Measurements from ENCODE around the gene CCDC158.
A peak's percentile ranks its signal among the peaks of the same experiment; 100 is the strongest.

Gene CCDC158

GRCh38 chr4:76406081-76406480, 14.9 kb downstream of the CCDC158 start:
- no peak overlapping the region for H3K4ac ChIP-seq (ENCODE audit: low read length)
- H3K4me1 ChIP-seq (ENCODE audit: control insufficient read depth in 2 of 2, insufficient read depth in 1 of 2, low read depth in 1 of 2, low read length in 2 of 2) = no peaks in the 10 kb centered on the region
- H4K8ac ChIP-seq (ENCODE audit: low read depth, low read length) = no peak overlapping the region
- H3K79me1 ChIP-seq (ENCODE audit: low read depth, low read length) = no peaks in the 10 kb centered on the region
- no peak overlapping the region for H3K4me2 ChIP-seq (ENCODE audit: insufficient read depth, low read length, poor library complexity, severe bottlenecking)
- no peak overlapping the region for H3K27ac ChIP-seq (replicated peaks; ENCODE audit: low read length)
- no peak overlapping the region for H3K14ac ChIP-seq (ENCODE audit: low read length)
- H4K91ac ChIP-seq (ENCODE audit: low read depth, low read length, poor library complexity) = no peak overlapping the region
- no peak overlapping the region for H2AK5ac ChIP-seq (ENCODE audit: low read depth, low read length)
- no peak for DNase-seq (ENCODE audit: low spot score)
- no peak overlapping the region for H3K23ac ChIP-seq (ENCODE audit: low read depth, low read length, poor library complexity)
- H2BK120ac ChIP-seq (ENCODE audit: low read depth, low read length) = no peak overlapping the region
- H3K4me3 ChIP-seq (ENCODE audit: low read length in 2 of 2) = no peak overlapping the region
- H2BK5ac ChIP-seq (ENCODE audit: low read length) = no peak overlapping the region
- H3K18ac ChIP-seq (ENCODE audit: low read length) = no peak overlapping the region
- WGBS, 2 donors (ENCODE audit: extremely low coverage in 2 of 2, insufficient read length in 2 of 2, insufficient replicate concordance in 1 of 2) = no CpG with 5 or more reads among the region's 5 CpGs
- H3K9me3 ChIP-seq (replicated peaks in 1 of 2; ENCODE audit: control insufficient read depth in 2 of 2, insufficient read depth in 1 of 2, low read depth in 1 of 2, low read length in 2 of 2) = peaks cover 0 to 3% of the 10 kb centered on the region in 2 donors
- H2AFZ ChIP-seq (ENCODE audit: low read length) = no peak overlapping the region
- peaks cover 0 to 39% (median 0%) of the 10 kb centered on the region in 3 experiments for H3K27me3 ChIP-seq (ENCODE audit: control insufficient read depth in 3 of 3, insufficient read depth in 3 of 3, low read depth in 1 of 3, low read length in 3 of 3)
- no peaks in the 10 kb centered on the region for H3K36me3 ChIP-seq (replicated peaks in 1 of 2; ENCODE audit: control insufficient read depth in 2 of 2, insufficient read depth in 2 of 2, low read length in 2 of 2)
- no peak overlapping the region for H2BK12ac ChIP-seq (ENCODE audit: low read length)
- no peak overlapping the region for H2BK15ac ChIP-seq (ENCODE audit: low read length)
- no peak overlapping the region for H3K9ac ChIP-seq (ENCODE audit: low read depth, low read length, poor library complexity)

- DNase-seq (ENCODE audit: low spot score) = no peak
- Histone ChIP-seq H2BK15ac (ENCODE audit: low read length) (no peak overlapping the region), H3K14ac (ENCODE audit: low read length) (no peak overlapping the region), H2BK120ac (ENCODE audit: low read depth, low read length) (no peak overlapping the region), H3K4me2 (ENCODE audit: insufficient read depth, low read length, poor library complexity, severe bottlenecking) (no peak overlapping the region), H3K27ac (replicated peaks; ENCODE audit: low read length) (no peak overlapping the region), H3K18ac (ENCODE audit: low read length) (no peak overlapping the region), H2AK5ac (ENCODE audit: low read depth, low read length) (no peak overlapping the region), H4K8ac (ENCODE audit: low read depth, low read length) (no peak overlapping the region), H3K36me3 (replicated peaks in 1 of 2; ENCODE audit: control insufficient read depth in 2 of 2, insufficient read depth in 2 of 2, low read length in 2 of 2) (no peaks in the 10 kb centered on the region), H2BK5ac (ENCODE audit: low read length) (no peak overlapping the region), H3K79me1 (ENCODE audit: low read depth, low read length) (no peaks in the 10 kb centered on the region), H2BK12ac (ENCODE audit: low read length) (no peak overlapping the region), H3K27me3 (ENCODE audit: control insufficient read depth in 3 of 3, insufficient read depth in 3 of 3, low read depth in 1 of 3, low read length in 3 of 3) (peaks cover 0 to 56% (median 0%) of the 10 kb centered on the region in 3 experiments), H3K9ac (ENCODE audit: low read depth, low read length, poor library complexity) (no peak overlapping the region), H3K23ac (ENCODE audit: low read depth, low read length, poor library complexity) (no peak overlapping the region), H2AFZ (ENCODE audit: low read length) (no peak overlapping the region), H3K9me3 (replicated peaks in 1 of 2; ENCODE audit: control insufficient read depth in 2 of 2, insufficient read depth in 1 of 2, low read depth in 1 of 2, low read length in 2 of 2) (peaks cover 0 to 3% of the 10 kb centered on the region in 2 donors), H3K4ac (ENCODE audit: low read length) (no peak overlapping the region), H3K4me1 (ENCODE audit: control insufficient read depth in 2 of 2, insufficient read depth in 1 of 2, low read depth in 1 of 2, low read length in 2 of 2) (no peaks in the 10 kb centered on the region), H4K91ac (ENCODE audit: low read depth, low read length, poor library complexity) (no peak overlapping the region), H3K4me3 (ENCODE audit: low read length in 2 of 2) (no peak overlapping the region)
- WGBS, 2 donors (ENCODE audit: extremely low coverage in 2 of 2, insufficient read length in 2 of 2, insufficient replicate concordance in 1 of 2) = no CpG with 5 or more reads among the region's 3 CpGs
These were observed 19.3 kb downstream of the CCDC158 start for GRCh38 chr4:76401654-76402053.

GRCh38 chr4:76388160-76388908, 32.6 kb downstream of the CCDC158 start:
- peak overlapping the region; percentile 31 for H2AFZ ChIP-seq (ENCODE audit: low read length)
- H3K14ac ChIP-seq (ENCODE audit: low read length) = no peak overlapping the region
- no peak overlapping the region for H3K4me3 ChIP-seq (ENCODE audit: low read length in 2 of 2)
- no peaks in the 10 kb centered on the region for H3K4me1 ChIP-seq (ENCODE audit: control insufficient read depth in 2 of 2, insufficient read depth in 1 of 2, low read depth in 1 of 2, low read length in 2 of 2)
- no peak overlapping the region for H2BK5ac ChIP-seq (ENCODE audit: low read length)
- no peak overlapping the region for H2BK12ac ChIP-seq (ENCODE audit: low read length)
- H3K4me2 ChIP-seq (ENCODE audit: insufficient read depth, low read length, poor library complexity, severe bottlenecking) = no peak overlapping the region
- H4K8ac ChIP-seq (ENCODE audit: low read depth, low read length) = no peak overlapping the region
- no peak overlapping the region for H3K23ac ChIP-seq (ENCODE audit: low read depth, low read length, poor library complexity)
- no CpG with 5 or more reads among the region's 3 CpGs for WGBS, 2 donors (ENCODE audit: extremely low coverage in 2 of 2, insufficient read length in 2 of 2, insufficient replicate concordance in 1 of 2)
- H4K91ac ChIP-seq (ENCODE audit: low read depth, low read length, poor library complexity) = no peak overlapping the region
- H3K27me3 ChIP-seq (ENCODE audit: control insufficient read depth in 3 of 3, insufficient read depth in 3 of 3, low read depth in 1 of 3, low read length in 3 of 3) = no peaks in the 10 kb centered on the region
- H3K18ac ChIP-seq (ENCODE audit: low read length) = no peak overlapping the region
- no peaks in the 10 kb centered on the region for H3K9me3 ChIP-seq (replicated peaks in 1 of 2; ENCODE audit: control insufficient read depth in 2 of 2, insufficient read depth in 1 of 2, low read depth in 1 of 2, low read length in 2 of 2)
- no peak overlapping the region for H2BK15ac ChIP-seq (ENCODE audit: low read length)
- no peak overlapping the region for H2AK5ac ChIP-seq (ENCODE audit: low read depth, low read length)
- no peak overlapping the region for H2BK120ac ChIP-seq (ENCODE audit: low read depth, low read length)
- no peak overlapping the region for H3K27ac ChIP-seq (replicated peaks; ENCODE audit: low read length)
- H3K9ac ChIP-seq (ENCODE audit: low read depth, low read length, poor library complexity) = no peak overlapping the region
- no peak for DNase-seq (ENCODE audit: low spot score)
- H3K36me3 ChIP-seq (replicated peaks in 1 of 2; ENCODE audit: control insufficient read depth in 2 of 2, insufficient read depth in 2 of 2, low read length in 2 of 2) = no peaks in the 10 kb centered on the region
- no peaks in the 10 kb centered on the region for H3K79me1 ChIP-seq (ENCODE audit: low read depth, low read length)
- H3K4ac ChIP-seq (ENCODE audit: low read length) = no peak overlapping the region

- Histone ChIP-seq H2BK120ac (ENCODE audit: low read depth, low read length) (no peak overlapping the region), H4K8ac (ENCODE audit: low read depth, low read length) (no peak overlapping the region), H3K18ac (ENCODE audit: low read length) (peak overlapping the region; percentile 0), H3K27ac (replicated peaks; ENCODE audit: low read length) (no peak overlapping the region), H2BK15ac (ENCODE audit: low read length) (no peak overlapping the region), H3K4ac (ENCODE audit: low read length) (no peak overlapping the region), H2AK5ac (ENCODE audit: low read depth, low read length) (no peak overlapping the region), H3K79me1 (ENCODE audit: low read depth, low read length) (no peaks in the 10 kb centered on the region), H4K91ac (ENCODE audit: low read depth, low read length, poor library complexity) (no peak overlapping the region), H3K27me3 (ENCODE audit: control insufficient read depth in 3 of 3, insufficient read depth in 3 of 3, low read depth in 1 of 3, low read length in 3 of 3) (no peaks in the 10 kb centered on the region), H3K4me3 (ENCODE audit: low read length in 2 of 2) (no peak overlapping the region), H2BK12ac (ENCODE audit: low read length) (no peak overlapping the region), H3K14ac (ENCODE audit: low read length) (no peak overlapping the region), H2BK5ac (ENCODE audit: low read length) (no peak overlapping the region), H3K4me2 (ENCODE audit: insufficient read depth, low read length, poor library complexity, severe bottlenecking) (no peak overlapping the region), H3K9ac (ENCODE audit: low read depth, low read length, poor library complexity) (no peak overlapping the region), H3K9me3 (replicated peaks in 1 of 2; ENCODE audit: control insufficient read depth in 2 of 2, insufficient read depth in 1 of 2, low read depth in 1 of 2, low read length in 2 of 2) (no peaks in the 10 kb centered on the region), H3K36me3 (replicated peaks in 1 of 2; ENCODE audit: control insufficient read depth in 2 of 2, insufficient read depth in 2 of 2, low read length in 2 of 2) (no peaks in the 10 kb centered on the region), H3K23ac (ENCODE audit: low read depth, low read length, poor library complexity) (no peak overlapping the region), H2AFZ (ENCODE audit: low read length) (no peak overlapping the region), H3K4me1 (ENCODE audit: control insufficient read depth in 2 of 2, insufficient read depth in 1 of 2, low read depth in 1 of 2, low read length in 2 of 2) (no peaks in the 10 kb centered on the region)
- DNase-seq (ENCODE audit: low spot score) = no peak
- no CpG with 5 or more reads among the region's 6 CpGs for WGBS, 2 donors (ENCODE audit: extremely low coverage in 2 of 2, insufficient read length in 2 of 2, insufficient replicate concordance in 1 of 2)
These were observed 34.2 kb downstream of the CCDC158 start for GRCh38 chr4:76386566-76387305.
